RKO (cell line): Measurements from ENCODE around the gene DVL3.

Source experiments
- DNase-seq: peaks from one replicate; pipeline ENCODE4 v3.0.0-alpha.2; 2016; ENCODE audit warnings: low spot score

Gene DVL3

DNA sequence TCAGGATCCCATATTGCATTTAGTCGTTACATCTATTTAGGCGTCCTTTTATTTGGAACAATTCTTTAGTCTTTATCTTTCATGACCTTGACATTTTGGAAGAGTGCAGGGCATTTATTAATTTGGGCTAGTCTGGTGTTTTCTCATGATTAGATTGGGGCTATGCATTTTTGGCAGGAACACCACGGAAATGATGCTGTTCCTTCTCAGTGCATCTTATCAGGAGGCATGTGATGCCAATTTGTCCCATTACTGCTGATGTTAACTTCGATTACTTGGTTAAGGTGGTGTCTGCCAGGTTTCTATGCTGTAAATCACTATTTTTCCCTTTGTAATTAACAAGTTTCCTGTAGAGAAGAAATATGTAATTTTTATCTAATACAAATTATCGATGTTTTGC, 56.1 kb downstream of the DVL3 start:
- no peak for DNase-seq

DNA sequence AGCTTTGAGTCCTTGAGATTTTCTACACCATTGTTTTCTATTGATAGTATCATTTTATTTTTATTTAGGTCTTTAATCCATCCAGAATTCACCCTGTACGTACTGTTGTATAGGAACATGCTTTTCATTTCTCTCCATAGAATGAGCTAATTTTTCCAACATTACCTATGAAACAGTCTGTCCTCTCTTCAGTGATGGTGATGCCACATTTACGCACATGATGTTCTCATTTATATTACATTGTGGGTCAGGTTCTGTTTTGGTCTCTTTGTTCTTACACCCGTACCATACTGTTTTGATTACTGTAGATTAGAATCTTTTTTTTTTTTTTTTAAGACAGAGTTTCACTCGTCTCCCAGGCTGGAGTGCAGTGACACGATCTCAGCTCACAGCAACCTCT, 56.5 kb downstream of the DVL3 start:
- DNase-seq = no peak

DNA sequence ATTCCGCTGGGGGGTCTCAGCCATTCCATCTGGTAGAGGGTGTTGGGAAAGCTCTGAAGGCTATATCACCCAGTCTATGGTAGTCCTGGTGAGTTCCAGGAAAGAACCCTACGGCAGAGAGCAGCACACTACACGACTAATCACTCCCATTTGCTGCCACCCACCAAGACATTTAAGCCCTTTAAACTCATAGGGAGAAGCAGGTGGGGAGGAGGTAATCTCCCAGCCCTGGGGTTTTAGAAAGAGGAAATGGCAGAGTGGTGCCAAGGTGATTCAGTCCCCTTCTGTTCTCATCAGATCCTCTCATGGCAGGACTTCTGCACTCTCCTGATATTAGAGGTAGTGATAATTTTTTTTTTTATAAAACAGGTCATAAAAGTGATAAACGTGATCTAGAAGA, 63.6 kb downstream of the DVL3 start:
- DNase-seq = no peak

DNA sequence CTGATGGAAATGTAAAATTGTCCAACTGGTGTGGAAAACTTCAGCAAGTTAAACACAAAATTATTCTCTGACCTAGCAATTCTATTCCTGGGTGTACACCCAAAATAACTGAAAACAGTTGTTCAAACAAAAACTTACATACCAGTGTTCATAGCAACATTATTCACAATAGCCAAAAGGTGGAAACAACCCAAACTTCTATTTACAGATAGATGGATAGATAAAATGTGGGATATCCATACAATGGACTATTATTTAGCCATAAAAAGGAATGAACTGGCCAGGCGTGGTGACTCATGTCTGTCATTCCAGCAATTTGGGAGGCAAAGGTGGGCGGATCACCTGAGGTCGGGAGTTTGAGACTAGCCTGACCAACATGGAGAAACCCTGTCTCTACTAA, 67.3 kb downstream of the DVL3 start:
- no peak for DNase-seq
